Gastrocnemius medialis (tissue), 4 donors: ENCODE measurements around the gene EXOSC3.

Experiments used
- POLR2A ChIP-seq, 2 donors: fragments of 450-650 bp; IDR thresholded peaks; one replicate each; pipeline ENCODE4 v1.6.1; 2017; ENCODE audit warnings: antibody characterized with exemption in 2 of 2, mild to moderate bottlenecking in 2 of 2, moderate library complexity in 2 of 2
- TF ChIP-seq, protein P1 (sequence below), 5 experiments: fragments of 450-650 bp in 3 of 5; fragments of 200-600 bp in 2 of 5; sonication (generic) in 2 of 5; IDR thresholded peaks in 4 of 5; conservative IDR thresholded peaks in 1 of 5; 1 replicate in 4 of 5; 2 replicates in 1 of 5; pipeline ENCODE4 v1.5.1; 2016 to 2019; ENCODE audit warnings: antibody characterized with exemption in 5 of 5, mild to moderate bottlenecking in 3 of 5, moderate library complexity in 3 of 5

GRCh38 chr9:37739222-37739621, 45.6 kb downstream of the EXOSC3 start:
- TF ChIP-seq, protein P1, sequence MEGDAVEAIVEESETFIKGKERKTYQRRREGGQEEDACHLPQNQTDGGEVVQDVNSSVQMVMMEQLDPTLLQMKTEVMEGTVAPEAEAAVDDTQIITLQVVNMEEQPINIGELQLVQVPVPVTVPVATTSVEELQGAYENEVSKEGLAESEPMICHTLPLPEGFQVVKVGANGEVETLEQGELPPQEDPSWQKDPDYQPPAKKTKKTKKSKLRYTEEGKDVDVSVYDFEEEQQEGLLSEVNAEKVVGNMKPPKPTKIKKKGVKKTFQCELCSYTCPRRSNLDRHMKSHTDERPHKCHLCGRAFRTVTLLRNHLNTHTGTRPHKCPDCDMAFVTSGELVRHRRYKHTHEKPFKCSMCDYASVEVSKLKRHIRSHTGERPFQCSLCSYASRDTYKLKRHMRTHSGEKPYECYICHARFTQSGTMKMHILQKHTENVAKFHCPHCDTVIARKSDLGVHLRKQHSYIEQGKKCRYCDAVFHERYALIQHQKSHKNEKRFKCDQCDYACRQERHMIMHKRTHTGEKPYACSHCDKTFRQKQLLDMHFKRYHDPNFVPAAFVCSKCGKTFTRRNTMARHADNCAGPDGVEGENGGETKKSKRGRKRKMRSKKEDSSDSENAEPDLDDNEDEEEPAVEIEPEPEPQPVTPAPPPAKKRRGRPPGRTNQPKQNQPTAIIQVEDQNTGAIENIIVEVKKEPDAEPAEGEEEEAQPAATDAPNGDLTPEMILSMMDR (IDR thresholded peaks at IDR 0.05 in 4 of 5, conservative IDR thresholded peaks at IDR 0.05 in 1 of 5), result no peak
- no peak for TF ChIP-seq POLR2A (IDR thresholded peaks at IDR 0.05)
